SH-SY5Y (cell line): Measurements from ENCODE around the gene SYNJ2.

Experiments
- GATA2 ChIP-seq: IDR thresholded peaks from 2 replicates; pipeline ENCODE4 v1.6.1; 2011; ENCODE audit warnings: mild to moderate bottlenecking, low read depth, low read length
- GATA3 ChIP-seq: IDR thresholded peaks from 2 replicates; pipeline ENCODE4 v1.6.1; 2011; ENCODE audit warnings: low read depth, mild to moderate bottlenecking, low read length, moderate library complexity

GRCh38 chr6:158026054-158026900 is 44.6 kb downstream of the SYNJ2 start:
- TF ChIP-seq GATA3 (no peak), GATA2 (no peak)
